Body of pancreas (tissue), 4 donors: Measurements from ENCODE around the gene NOG.

ENCODE experiments used
- CTCF ChIP-seq, 7 experiments: fragments of 450-650 bp in 4 of 7; fragments of 200-600 bp in 3 of 7; sonication (generic) in 3 of 7; IDR thresholded peaks; one replicate each; pipeline ENCODE4 v1.5.1; 2016 to 2019; ENCODE audit warnings: antibody characterized with exemption in 7 of 7
- POLR2A ChIP-seq, 3 donors: fragments of 450-650 bp; IDR thresholded peaks; one replicate each; pipeline ENCODE4 v1.6.1; 2016; ENCODE audit warnings: antibody characterized with exemption in 3 of 3, mild to moderate bottlenecking in 2 of 3

- TF ChIP-seq CTCF (IDR thresholded peaks at IDR 0.05) (no peak), POLR2A (IDR thresholded peaks at IDR 0.05) (no peak)
These were observed 5.6 kb downstream of the NOG start for GRCh38 chr17:56599088-56599487.
